Hematopoietic multipotent progenitor cell treated with erythropoietin and hydrocortisone succinate and interleukin-3 and kit ligand, for 6 days (in vitro differentiated cells): ENCODE results near the gene CSTPP1.
A peak's percentile ranks its signal among the peaks of the same experiment; 100 is the strongest.
"Not testable (repeated sequence)": the region's sequence is repeated elsewhere in the genome, so short reads cannot be mapped to it uniquely, and the experiment has no call there.

Experiments used
- DNase-seq: peaks from one replicate; pipeline ENCODE4 v3.0.0-alpha.2; 2015

Gene CSTPP1

DNA sequence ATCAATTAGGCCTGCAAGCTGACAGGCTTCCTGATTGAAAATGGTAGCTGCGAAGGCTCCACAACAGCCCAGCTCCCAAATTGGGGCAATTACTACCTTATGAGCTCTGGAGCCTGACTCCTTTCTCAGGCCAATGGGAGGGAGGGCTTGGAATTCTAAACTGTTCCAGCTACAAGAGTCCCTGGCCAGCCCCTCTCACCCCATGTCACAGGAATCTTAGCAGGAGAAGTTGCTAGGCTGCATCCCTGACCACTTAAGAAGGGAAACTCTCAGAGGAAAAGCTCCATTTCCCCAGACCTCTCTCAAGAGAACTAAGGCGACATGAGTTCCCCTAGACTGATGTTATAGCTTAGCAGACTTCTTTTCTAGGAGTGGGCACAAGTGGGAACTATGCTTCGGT is 23.1 kb upstream of the CSTPP1 start:
- DNase-seq: no peak

DNA sequence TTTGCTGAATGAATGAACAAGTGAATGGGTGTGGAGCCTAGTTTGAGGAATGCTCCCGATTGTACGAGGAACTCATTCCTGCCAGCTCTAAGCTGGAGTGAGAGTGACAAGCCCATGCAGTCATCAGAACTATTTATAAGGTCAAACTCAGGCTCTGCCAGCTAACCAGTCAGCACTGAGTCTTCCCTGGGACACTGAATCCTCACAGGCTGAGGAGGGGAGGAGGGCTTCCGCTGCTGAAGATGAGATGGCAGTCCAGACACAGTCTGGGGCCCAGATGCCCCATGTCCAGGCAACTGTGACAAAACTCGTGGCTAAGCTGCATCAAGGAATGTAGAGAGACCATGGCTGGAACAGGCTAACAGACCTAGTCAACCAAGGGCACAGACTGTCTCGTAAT is 22.2 kb upstream of the CSTPP1 start:
- no peak for DNase-seq

DNA sequence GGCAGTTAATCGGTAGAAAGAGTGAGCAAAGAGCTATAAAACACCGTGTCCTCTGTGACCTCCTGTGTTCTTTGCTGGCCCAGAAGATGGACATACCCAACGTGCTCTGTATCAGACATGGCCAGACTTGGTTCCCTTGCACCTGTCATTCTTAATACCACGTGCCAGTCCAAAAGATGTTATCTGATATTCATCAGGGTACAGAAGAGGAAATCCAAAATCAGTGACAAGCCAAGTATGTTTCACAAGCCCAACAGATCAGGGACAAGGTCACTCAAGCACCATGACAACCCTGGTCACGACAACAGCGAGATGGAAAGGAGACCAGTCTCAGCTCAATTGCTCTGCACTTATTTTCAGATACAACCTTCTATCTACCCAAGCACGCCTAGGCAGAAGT is 21.7 kb upstream of the CSTPP1 start:
- DNase-seq: no peak

- peak; percentile 51 for DNase-seq
Observed at GRCh38 chr11:46916286-46917108, 20.1 kb upstream of the CSTPP1 start.

DNA sequence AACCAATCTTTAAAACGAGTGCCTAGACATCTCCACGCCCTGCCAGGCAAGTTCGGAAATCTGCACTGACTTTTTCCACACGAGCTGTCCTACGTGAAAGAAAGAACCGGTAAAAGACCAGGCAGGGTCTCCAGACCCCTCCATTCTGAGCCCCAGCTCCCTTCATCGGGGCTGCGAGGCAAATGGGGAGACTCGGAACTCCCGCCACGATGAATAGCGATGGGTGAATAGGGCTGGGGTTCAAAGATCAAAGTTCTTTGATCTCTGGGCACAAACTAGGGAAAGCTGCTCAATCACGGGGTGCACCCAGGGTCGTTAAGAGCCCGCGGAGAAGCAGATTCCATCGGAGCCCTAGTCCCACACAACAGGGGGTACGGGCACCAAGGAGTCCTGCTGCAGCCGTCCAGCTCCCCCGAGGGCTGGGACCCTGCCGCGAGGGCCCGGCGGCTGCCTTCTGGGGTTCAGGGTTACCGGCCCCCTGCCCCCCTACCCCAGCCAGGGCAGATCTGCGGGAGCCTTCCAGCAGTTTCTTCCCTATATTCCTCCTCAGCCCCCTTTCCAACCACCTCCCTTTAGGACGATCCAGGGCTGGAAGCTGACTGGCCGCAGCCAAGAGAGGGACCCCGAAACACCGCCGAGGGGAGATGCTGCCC is 19.3 kb upstream of the CSTPP1 start:
- DNase-seq: no peak

DNA sequence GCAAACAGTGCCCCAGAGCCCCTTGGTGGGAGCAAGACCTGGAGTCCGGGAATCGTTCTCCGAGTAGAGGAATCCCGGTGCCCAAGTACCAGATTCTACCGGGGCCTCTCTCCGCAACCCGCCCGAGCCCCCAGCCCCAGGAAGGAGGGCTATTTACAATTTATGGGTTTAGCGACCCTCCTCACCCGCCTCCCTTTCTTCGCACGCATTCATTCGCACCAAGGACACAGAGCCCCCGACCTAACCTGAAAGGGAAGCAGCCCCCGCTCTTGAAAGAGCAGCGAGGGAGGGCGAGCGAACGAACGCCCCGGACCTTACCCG is 18.8 kb upstream of the CSTPP1 start:
- DNase-seq: no peak

- peak; percentile 43 for DNase-seq
Observed at GRCh38 chr11:46918083-46918787, 18.3 kb upstream of the CSTPP1 start, which contains the start of gene LRP4. TSS of gene LRP4 (minus strand) at chr11:46918550. CDS start at chr11:46918379, 171 bp downstream.

DNA sequence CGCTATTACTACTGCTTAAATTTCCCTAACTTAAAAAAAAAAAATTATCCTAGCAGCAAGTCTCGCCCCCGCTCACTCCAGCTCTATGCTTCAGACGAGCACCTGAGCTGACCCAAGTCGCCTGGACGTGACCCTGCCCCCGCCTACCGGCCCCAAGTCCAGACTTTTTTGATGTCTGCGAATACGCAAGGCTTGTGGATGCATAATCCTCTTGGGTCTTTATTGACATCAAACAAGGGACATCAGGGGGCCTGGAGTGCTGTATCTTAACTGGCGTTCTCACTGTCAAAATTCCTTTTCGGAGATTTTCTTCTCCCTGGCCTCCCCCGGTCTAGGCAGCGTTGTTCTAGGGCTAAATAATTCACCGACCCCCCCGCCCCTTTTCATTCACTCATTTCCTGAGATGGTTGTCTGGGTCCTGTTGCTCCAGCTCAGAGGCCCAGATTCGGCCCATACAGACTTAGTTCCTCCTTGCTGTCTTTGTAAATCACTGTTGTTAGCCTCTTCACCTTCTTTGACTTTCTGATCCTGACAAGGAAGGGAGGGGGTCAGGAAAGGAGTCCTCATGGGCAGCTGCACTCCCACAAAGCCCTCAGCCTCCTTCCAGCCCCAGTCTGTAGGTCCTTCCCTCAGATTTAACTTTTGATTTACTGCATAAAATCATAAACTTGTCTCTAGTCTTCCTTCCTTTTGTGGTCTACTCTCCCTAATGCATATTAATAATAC is 17.6 kb upstream of the CSTPP1 start:
- DNase-seq: peak; percentile 21

- no peak for DNase-seq
Observed at GRCh38 chr11:46920755-46921154, 15.8 kb upstream of the CSTPP1 start.

- not testable (repeated sequence) for DNase-seq
Observed at GRCh38 chr11:46927928-46928327, 8.6 kb upstream of the CSTPP1 start.

DNA sequence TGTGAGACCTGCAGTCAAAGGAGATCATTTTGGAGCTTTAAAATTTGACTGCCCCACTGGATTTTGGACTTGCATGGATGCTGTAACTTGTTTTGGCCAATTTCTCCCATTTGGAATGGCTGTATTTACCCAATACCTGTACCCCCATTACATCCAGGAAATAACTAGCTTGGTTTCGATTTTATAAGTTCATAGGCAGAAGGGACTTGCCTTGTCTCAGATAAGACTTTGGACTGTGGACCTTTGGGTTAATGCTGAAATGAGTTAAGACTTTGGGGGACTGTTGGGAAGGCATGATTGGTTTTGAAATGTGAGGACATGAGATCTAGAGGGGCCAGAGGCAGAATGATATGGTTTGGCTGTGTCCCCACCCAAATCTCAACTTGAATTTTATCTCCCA is 7.9 kb upstream of the CSTPP1 start:
- DNase-seq: not testable (repeated sequence)

DNA sequence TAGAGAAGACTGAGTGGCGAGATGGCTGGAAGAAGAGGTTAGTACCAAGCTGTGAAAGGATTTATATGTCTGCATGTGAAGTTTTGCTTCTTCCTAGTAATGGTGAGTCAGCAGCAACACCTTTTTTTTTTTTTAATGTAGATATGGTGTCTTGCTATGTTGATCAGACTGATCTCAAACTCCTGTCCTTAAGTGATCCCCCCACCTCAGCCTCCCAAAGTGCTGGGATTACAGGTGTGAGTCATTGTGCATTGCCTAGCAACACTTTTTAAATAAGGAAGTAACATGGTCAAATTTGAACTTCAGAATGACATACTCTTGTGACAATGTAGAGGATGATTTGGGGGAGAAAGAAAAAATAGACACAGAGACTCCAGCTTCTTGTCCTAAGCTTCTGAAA is 6.5 kb upstream of the CSTPP1 start:
- no peak for DNase-seq

GRCh38 chr11:46942172-46942571 is 5.6 kb downstream of the CSTPP1 start:
- DNase-seq: no peak

DNA sequence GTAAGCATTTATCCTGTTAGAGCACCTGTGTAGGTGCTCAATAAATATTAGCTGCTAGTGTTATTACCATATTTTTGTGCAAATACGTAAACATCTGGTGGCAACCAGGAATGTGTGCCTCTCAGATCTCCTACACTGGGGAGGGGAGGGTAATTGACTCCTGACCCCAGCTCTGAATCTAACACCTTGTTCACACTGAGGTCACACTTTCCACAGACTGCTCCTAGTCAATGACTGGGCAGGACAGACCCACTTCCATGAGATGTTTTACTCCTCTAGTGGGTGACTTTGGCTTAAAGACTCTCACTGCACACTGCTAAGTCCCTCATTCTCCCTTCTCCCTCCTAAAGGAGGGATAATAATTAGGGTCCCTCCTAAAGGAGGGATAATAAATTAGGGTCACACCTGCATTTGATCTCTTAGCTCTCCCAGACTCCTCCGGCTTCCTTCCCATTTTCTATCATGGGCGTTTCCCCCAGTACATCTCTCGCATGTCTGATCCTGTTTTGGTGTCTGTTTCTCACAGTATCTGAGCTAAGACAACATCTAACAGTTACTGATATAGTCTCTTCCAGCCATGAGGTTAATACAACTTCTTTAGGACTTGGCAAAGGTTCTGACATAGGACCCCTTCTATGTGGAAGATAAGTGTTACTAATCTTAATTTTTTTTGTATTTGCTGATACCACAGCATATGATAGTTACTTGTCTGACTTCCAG is 8.0 kb downstream of the CSTPP1 start:
- no peak for DNase-seq

DNA sequence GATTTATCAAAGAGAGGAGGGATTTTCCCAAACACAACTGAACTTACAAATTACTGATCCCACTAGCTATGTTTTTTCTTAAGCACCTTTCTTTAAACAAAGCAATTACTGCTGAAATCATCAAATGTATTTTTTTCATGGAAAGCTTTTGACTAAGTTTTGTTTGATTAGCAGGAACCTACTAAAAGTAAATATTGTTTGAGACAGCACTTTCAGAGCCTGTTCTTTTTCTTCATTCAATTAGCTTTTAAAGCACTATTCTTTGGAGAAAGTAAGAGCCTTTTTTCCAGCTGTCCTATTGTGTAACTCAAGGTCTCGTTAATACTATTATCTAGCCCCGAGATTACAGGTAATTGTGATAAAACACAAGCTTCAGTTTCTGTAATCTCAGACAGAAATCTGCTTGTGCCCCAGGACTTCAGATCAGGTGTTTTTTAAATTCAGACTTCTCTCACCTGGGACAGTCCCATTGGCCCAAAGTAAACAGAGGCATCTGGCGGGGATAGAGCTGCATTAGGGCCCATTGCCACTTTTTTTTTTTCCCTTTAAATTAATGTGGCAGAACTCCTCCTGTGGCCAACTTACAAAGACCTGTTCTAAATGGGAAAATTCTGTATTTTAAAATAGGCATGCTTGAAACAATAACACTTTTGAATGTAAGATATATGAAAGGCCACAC is 11.0 kb downstream of the CSTPP1 start:
- no peak for DNase-seq

DNA sequence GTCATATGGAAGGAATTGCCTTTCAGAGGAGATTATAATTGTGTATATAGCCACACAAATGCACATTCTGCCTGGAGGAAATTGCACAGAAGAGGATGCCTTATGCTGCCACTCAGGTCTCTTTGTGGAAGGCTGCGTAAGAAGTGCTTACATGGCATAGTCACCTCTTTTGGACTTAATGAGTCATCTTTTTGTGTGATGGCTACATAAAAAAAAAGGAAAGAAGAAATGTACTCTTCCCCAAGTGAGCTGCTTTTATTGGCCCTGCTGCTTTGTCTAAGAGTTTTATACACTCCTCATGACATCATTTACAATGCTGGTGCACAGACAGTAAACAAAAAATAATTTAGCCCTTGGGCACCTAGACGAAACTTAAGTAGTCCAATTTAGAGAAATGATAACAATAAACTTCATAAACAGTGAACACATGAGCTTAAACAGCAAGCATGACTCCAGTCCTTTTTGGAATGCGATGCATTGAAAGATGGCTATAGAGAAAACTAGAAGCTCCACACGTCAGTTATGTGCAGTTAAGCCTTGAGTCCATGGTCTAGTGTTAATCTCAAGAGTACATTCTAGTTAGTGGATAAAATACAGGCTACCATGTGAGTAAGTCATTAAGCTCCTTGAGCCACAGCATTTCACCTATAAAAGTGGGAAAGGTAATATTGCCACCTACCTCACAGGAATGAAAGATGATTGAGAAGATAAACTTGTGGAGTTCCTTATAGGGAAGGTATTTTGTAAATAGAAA is 12.0 kb downstream of the CSTPP1 start:
- no peak for DNase-seq

DNA sequence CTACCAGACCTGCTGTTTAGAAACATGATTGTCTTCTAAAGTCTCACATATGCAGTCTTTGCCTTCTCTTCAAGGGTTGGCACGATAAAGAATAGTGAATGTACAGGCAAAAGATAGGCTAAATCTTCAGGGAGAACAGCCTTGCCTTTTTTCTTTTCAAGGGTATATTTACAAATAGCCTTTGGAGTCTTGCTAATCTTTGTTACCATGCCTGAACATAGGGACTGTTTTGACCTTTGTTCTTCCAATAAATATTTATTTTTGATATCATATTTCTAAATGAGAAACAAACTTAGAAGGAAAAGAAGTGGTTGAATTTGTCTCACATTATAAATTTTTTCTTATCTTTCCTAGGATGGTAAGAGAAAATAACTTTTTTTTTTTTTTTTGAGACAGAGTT is 12.7 kb downstream of the CSTPP1 start:
- DNase-seq: no peak

- DNase-seq: no peak
Observed at GRCh38 chr11:46951864-46952263, 15.3 kb downstream of the CSTPP1 start.

DNA sequence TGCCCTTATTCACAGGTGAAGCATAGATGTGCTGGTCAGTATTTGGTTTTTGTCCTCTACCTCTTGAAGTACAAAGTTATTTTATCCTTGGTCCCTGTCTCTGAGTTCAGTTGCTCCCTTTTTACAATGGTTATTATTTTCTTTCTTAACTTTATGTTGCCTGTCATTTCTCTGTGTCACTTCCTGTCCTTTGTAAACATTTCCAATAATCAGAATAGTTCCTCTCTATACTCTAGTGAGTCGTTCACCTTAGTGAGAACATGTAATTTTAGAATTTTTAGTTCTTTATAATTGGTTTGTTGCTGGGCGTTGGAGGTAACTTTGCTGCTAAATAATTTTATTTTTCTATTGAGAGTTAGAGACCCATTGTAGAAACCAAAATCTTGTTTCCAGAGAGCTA is 16.0 kb downstream of the CSTPP1 start:
- DNase-seq: no peak

GRCh38 chr11:46953093-46953492 is 16.5 kb downstream of the CSTPP1 start:
- DNase-seq: no peak

DNA sequence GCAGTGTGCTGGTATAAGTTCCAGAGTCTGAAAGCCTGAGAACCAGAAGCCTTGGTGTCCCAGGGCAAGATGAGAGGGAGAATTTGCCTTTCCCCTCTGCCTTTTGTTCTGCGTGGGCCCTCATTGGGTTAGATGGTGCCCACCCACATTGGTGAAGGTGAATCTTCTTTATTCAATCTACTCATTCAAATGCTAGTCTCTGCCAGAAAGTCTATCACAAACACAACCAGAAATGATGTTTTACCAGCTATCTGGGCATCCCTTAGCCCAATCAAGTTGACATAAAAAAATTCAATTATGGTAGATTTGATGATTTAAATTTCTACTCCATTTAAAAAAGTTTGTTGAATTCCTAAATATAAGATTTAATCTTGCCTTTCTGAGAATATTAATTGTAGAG is 22.2 kb downstream of the CSTPP1 start:
- DNase-seq: no peak
